ENCODE measurements around the gene RWDD3. TPM values are rescaled to one million over a fixed set of nuclear protein-coding genes. Genes with fewer than 3 reads are reported as not detected.

The RWDD3 gene
- total RNA-seq, 2 experiments from 2014 or later, result 14.3 to 14.5 TPM

DNA sequence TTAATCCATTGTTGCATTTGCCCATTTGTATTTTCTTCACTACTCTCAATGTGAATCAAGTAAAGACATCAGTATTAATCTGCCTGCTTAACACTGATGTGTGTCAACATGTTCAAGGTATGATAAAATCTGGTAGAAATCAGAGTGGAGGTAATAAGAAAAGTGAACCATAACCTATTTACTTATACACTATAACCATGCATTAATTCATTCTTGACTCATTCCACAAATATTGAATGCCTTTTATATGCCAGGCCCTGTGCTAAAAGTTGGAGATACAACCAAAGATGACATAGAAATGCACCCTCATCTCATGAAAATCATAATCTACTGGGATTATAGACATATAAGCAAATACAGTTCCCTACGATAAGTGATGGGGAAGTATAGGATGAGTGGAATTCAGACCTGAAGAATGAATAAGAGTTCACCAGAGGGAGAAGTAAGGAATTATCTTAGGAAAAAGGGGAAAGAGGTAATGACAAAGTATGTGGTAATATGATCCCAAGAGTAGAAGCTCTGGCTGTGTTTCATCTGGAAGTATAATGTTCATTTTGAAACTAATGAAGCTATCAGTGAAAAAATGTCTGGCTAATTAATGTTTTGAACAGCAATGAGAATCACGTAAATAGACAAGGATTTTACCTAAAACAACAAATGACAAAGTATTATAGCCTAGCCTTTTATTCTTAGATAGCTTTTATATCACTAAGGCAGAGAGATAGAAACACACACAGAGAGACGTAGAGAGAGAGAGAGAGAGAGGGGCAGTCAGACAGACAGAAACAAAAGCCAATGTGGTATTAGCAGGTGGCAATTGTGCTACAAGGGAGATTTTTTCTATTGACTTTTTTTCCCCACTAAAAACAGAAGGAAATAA, 7.0 kb upstream of the RWDD3 start:
- TF ChIP-seq, protein P1, sequence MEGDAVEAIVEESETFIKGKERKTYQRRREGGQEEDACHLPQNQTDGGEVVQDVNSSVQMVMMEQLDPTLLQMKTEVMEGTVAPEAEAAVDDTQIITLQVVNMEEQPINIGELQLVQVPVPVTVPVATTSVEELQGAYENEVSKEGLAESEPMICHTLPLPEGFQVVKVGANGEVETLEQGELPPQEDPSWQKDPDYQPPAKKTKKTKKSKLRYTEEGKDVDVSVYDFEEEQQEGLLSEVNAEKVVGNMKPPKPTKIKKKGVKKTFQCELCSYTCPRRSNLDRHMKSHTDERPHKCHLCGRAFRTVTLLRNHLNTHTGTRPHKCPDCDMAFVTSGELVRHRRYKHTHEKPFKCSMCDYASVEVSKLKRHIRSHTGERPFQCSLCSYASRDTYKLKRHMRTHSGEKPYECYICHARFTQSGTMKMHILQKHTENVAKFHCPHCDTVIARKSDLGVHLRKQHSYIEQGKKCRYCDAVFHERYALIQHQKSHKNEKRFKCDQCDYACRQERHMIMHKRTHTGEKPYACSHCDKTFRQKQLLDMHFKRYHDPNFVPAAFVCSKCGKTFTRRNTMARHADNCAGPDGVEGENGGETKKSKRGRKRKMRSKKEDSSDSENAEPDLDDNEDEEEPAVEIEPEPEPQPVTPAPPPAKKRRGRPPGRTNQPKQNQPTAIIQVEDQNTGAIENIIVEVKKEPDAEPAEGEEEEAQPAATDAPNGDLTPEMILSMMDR (IDR thresholded peaks at IDR 0.05), result no peak
- no peaks in the 10 kb centered on the region for H3K27me3 ChIP-seq (ENCODE audit: control insufficient read depth in 1 of 2, insufficient read depth in 2 of 2, low read length in 2 of 2)
- DNase-seq, result no peak
- Mint-ChIP-seq H3K36me3 (ENCODE audit: low read depth) (no peaks in the 10 kb centered on the region), H3K27me3 (peaks cover 41% of the 10 kb centered on the region), H3K4me3 (no peak overlapping the region), H3K4me1 (ENCODE audit: low read depth) (no peaks in the 10 kb centered on the region), H3K9me3 (no peaks in the 10 kb centered on the region), H3K27ac (no peak overlapping the region)
- H3K4me3 ChIP-seq (ENCODE audit: low read length), result no peak overlapping the region
- H3K9me3 ChIP-seq (ENCODE audit: control insufficient read depth in 1 of 2, insufficient read depth in 1 of 2, low read length in 2 of 2), result no peaks in the 10 kb centered on the region
- ChIA-PET CTCF (no interaction called here), POLR2A (no interaction called here)
- no peaks in the 10 kb centered on the region for H3K36me3 ChIP-seq (ENCODE audit: insufficient read depth, low read length)
- ATAC-seq (ENCODE audit: poor library complexity), result no peak
- H3K27ac ChIP-seq (ENCODE audit: low read depth in 1 of 2, low read length in 2 of 2), result no peak overlapping the region
- no peaks in the 10 kb centered on the region for H3K4me1 ChIP-seq (ENCODE audit: insufficient read depth, low read length)
- intact Hi-C loops (cut with DNase I, micrococcal nuclease), result loop anchor here in 1 of 2 experiments (5.0 to 10.0 kb wide), 2 partner anchors 110 to 1602 kb away; partner anchors contain the start of gene TLCD4

DNA sequence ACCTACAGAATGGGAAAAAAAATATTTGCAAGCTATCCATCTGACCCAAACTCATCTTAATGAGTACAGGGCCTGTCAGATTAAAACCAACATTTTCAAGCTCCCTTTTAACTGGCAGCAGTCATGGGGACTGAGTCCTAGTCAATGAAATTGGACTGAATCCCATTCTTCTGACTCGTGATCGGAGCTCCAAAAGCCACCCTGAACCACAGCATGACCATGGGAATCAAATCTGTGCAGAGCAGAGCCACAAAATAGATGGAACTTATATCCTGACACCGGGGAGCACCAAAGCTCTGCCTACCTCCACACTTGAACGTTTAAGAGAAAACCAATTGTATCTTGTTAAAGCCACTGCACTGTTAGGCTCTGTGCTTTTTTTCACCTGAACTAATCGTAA, 5.0 kb upstream of the RWDD3 start:
- TF ChIP-seq, protein P1 (IDR thresholded peaks at IDR 0.05), result no peak
- no peak overlapping the region for H3K4me3 ChIP-seq (ENCODE audit: low read length)
- CTCF ChIA-PET, result no interaction called here
- H3K9me3 ChIP-seq (ENCODE audit: control insufficient read depth in 1 of 2, insufficient read depth in 1 of 2, low read length in 2 of 2), result no peaks in the 10 kb centered on the region
- DNase-seq (no peak), ATAC-seq (ENCODE audit: poor library complexity) (no peak)
- H3K4me1 ChIP-seq (ENCODE audit: insufficient read depth, low read length), result peaks cover 10% of the 10 kb centered on the region
- Mint-ChIP-seq H3K4me3 (no peak overlapping the region), H3K4me1 (ENCODE audit: low read depth) (peaks cover 13% of the 10 kb centered on the region), H3K27me3 (peaks cover 41% of the 10 kb centered on the region), H3K9me3 (no peaks in the 10 kb centered on the region), H3K36me3 (ENCODE audit: low read depth) (no peaks in the 10 kb centered on the region), H3K27ac (no peak overlapping the region)
- POLR2A ChIA-PET, result no interaction called here
- no peaks in the 10 kb centered on the region for H3K36me3 ChIP-seq (ENCODE audit: insufficient read depth, low read length)
- intact Hi-C loops (cut with DNase I, micrococcal nuclease), result loop anchor here in 1 of 2 experiments (5.0 to 10.0 kb wide), 2 partner anchors 112 to 1604 kb away; partner anchors contain the start of gene TLCD4
- H3K27ac ChIP-seq (ENCODE audit: low read depth in 1 of 2, low read length in 2 of 2), result no peak overlapping the region
- no peaks in the 10 kb centered on the region for H3K27me3 ChIP-seq (ENCODE audit: control insufficient read depth in 1 of 2, insufficient read depth in 2 of 2, low read length in 2 of 2)

DNA sequence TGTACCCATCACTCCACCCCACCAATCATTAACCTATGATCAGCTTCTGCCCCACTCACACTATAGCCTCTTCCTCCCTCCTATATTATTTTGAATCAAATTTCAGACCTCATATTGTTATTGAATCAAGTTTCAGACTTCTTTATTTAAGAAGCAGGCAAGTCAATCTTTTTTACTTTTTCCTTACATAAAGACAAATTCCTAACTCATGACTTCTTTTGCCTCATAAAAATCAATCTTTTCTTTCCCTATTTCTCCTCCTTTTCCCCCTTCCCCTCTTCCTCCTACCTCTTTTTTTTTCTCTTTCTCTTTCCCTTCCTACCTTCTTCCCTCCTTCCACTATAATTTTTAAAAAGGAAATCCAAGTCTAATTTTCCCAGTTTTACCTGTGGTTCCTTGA, 4.3 kb upstream of the RWDD3 start:
- ATAC-seq (ENCODE audit: poor library complexity), result no peak
- H3K4me1 Mint-ChIP-seq (ENCODE audit: low read depth), result peaks cover 17% of the 10 kb centered on the region
- H3K36me3 Mint-ChIP-seq (ENCODE audit: low read depth), result peaks cover 4% of the 10 kb centered on the region
- no peak overlapping the region for H3K4me3 ChIP-seq (ENCODE audit: low read length)
- no peak overlapping the region for H3K4me3 Mint-ChIP-seq
- H3K27ac ChIP-seq (ENCODE audit: low read depth in 1 of 2, low read length in 2 of 2), result no peak overlapping the region
- CTCF ChIA-PET, result no interaction called here
- no peaks in the 10 kb centered on the region for H3K36me3 ChIP-seq (ENCODE audit: insufficient read depth, low read length)
- no peaks in the 10 kb centered on the region for H3K9me3 ChIP-seq (ENCODE audit: control insufficient read depth in 1 of 2, insufficient read depth in 1 of 2, low read length in 2 of 2)
- peaks cover 41% of the 10 kb centered on the region for H3K27me3 Mint-ChIP-seq
- intact Hi-C loops (cut with DNase I, micrococcal nuclease), result loop anchor here (5.0 to 10.0 kb wide), 7 partner anchors 112 to 1882 kb away; partner anchors contain the start of genes ABCD3 (in 1 of the 2), DR1 (in 1 of the 2) and TLCD4 (in 1 of the 2)
- no peaks in the 10 kb centered on the region for H3K27me3 ChIP-seq (ENCODE audit: control insufficient read depth in 1 of 2, insufficient read depth in 2 of 2, low read length in 2 of 2)
- H3K27ac Mint-ChIP-seq, result no peak overlapping the region
- DNase-seq, result no peak
- no peaks in the 10 kb centered on the region for H3K9me3 Mint-ChIP-seq
- peaks cover 13% of the 10 kb centered on the region for H3K4me1 ChIP-seq (ENCODE audit: insufficient read depth, low read length)
- TF ChIP-seq, protein P1 (IDR thresholded peaks at IDR 0.05), result no peak
- POLR2A ChIA-PET, result no interaction called here
